ENCODE results near the gene GSE1. TPM values are rescaled to one million over a fixed set of nuclear protein-coding genes. Genes with fewer than 3 reads are reported as not detected.
A peak's percentile ranks its signal among the peaks of the same experiment; 100 is the strongest.

The GSE1 gene
- total RNA-seq, 1 experiment from 2014 or later: 124 TPM

- H3K27me3 Mint-ChIP-seq (ENCODE audit: low read depth): no peaks in the 10 kb centered on the region
- no peak for ATAC-seq
- ChIA-PET POLR2A (no interaction called here), CTCF (interaction anchor here (0.5 to 6.8 kb wide), 3 partner anchors 20 to 38 kb away, joined by 3 to 75 read pairs (median 5); no protein-coding TSS in a partner anchor)
- H3K4me1 Mint-ChIP-seq: peaks cover 2% of the 10 kb centered on the region; the same call in 1 of the 2 replicates
- no peak overlapping the region for H3K4me3 Mint-ChIP-seq
- H3K36me3 Mint-ChIP-seq: peaks cover 49% of the 10 kb centered on the region
- no peak for TF ChIP-seq ZBTB21 (CRISPR knock-in tag; IDR thresholded peaks at IDR 0.05; ENCODE audit: borderline replicate concordance)
- no peak for TF ChIP-seq EMX1 (CRISPR knock-in tag; IDR thresholded peaks at IDR 0.05)
- TF ChIP-seq USF1 (CRISPR knock-in tag; IDR thresholded peaks at IDR 0.05): no peak
- no peak for TF ChIP-seq TEAD1 (CRISPR knock-in tag; IDR thresholded peaks at IDR 0.05)
- no peak for TF ChIP-seq ZNF416 (CRISPR knock-in tag; IDR thresholded peaks at IDR 0.05)
- TF ChIP-seq ATF6 (CRISPR knock-in tag; IDR thresholded peaks at IDR 0.05): no peak
- TF ChIP-seq NR3C1 (CRISPR knock-in tag; conservative IDR thresholded peaks at IDR 0.05; ENCODE audit: low read depth): no peak
- TF ChIP-seq PRDM15 (CRISPR knock-in tag; IDR thresholded peaks at IDR 0.05): no peak
- TF ChIP-seq MLX (CRISPR knock-in tag; IDR thresholded peaks at IDR 0.05): no peak
- TF ChIP-seq MXD4 (CRISPR knock-in tag; IDR thresholded peaks at IDR 0.05; ENCODE audit: borderline replicate concordance): no peak
- TF ChIP-seq FOXK1 (CRISPR knock-in tag; IDR thresholded peaks at IDR 0.05): no peak
- TF ChIP-seq ZNF281 (CRISPR knock-in tag; IDR thresholded peaks at IDR 0.05): no peak
- TF ChIP-seq SOX15 (CRISPR knock-in tag; IDR thresholded peaks at IDR 0.05): no peak
- DNase-seq (ENCODE audit: low spot score): no peak
- H3K27ac Mint-ChIP-seq: no peak overlapping the region
- H3K9me3 Mint-ChIP-seq: no peaks in the 10 kb centered on the region
Measured at GRCh38 chr16:85678821-85679220, 65.7 kb downstream of the GSE1 start.

- peaks cover 2% of the 10 kb centered on the region; the same call in 1 of the 2 replicates for H3K4me1 Mint-ChIP-seq
- DNase-seq (ENCODE audit: low spot score) (no peak), ATAC-seq (no peak)
- TF ChIP-seq MLX (CRISPR knock-in tag; IDR thresholded peaks at IDR 0.05): no peak
- POLR2A ChIA-PET: no interaction called here
- no peaks in the 10 kb centered on the region for H3K27me3 Mint-ChIP-seq (ENCODE audit: low read depth)
- H3K9me3 Mint-ChIP-seq: no peaks in the 10 kb centered on the region
- peaks cover 44% of the 10 kb centered on the region for H3K36me3 Mint-ChIP-seq
- no peak overlapping the region for H3K4me3 Mint-ChIP-seq
- 0 out of 2 replicates have a peak overlapping the region, but pooled peaks have one; percentile 3 for H3K27ac Mint-ChIP-seq
- CTCF ChIA-PET: no interaction called here
Measured at GRCh38 chr16:85679870-85680269, 66.7 kb downstream of the GSE1 start.
